GM23338 (cell line): ENCODE data around the gene PRKAB2. TPM values are rescaled to one million over a fixed set of nuclear protein-coding genes. Genes with fewer than 3 reads are reported as not detected.

Experiments
- ATAC-seq: fragments of 200-7000 bp; cut with Tn5 transposase; 3 replicates; pipeline ENCODE4 v1.9.1; 2020
- DNase-seq: peaks from one replicate; pipeline ENCODE4 v3.0.0-alpha.2; 2015; ENCODE audit warnings: low spot score
- H2AFZ ChIP-seq: fragments of 200-600 bp; sonication (generic); 2 replicates; pipeline ENCODE4 v1.8.0; 2016; ENCODE audit warnings: antibody characterized with exemption, mild to moderate bottlenecking, moderate library complexity
- H3F3A ChIP-seq: fragments of 200-600 bp; sonication (generic); replicated peaks from 2 replicates; pipeline ENCODE4 v1.8.0; 2017; ENCODE audit warnings: antibody characterized with exemption, mixed run types, low read depth
- H3K27ac ChIP-seq: fragments of 200-600 bp; sonication (generic); 2 replicates; pipeline ENCODE4 v1.6.1; 2016; ENCODE audit warnings: low read depth
- H3K27me3 ChIP-seq: fragments of 200-600 bp; sonication (generic); 2 replicates; pipeline ENCODE4 v1.8.0; 2016; ENCODE audit warnings: mild to moderate bottlenecking, mixed run types, moderate library complexity; ENCODE audit not compliant: insufficient read depth
- H3K36me3 ChIP-seq: fragments of 200-600 bp; sonication (generic); 2 replicates; pipeline ENCODE4 v1.8.0; 2016; ENCODE audit warnings: mild to moderate bottlenecking; ENCODE audit not compliant: insufficient read depth
- H3K4me1 ChIP-seq: fragments of 200-600 bp; sonication (generic); 2 replicates; pipeline ENCODE4 v1.8.0; 2016; ENCODE audit warnings: mild to moderate bottlenecking, moderate library complexity; ENCODE audit not compliant: insufficient read depth
- H3K4me2 ChIP-seq: fragments of 200-600 bp; sonication (generic); 2 replicates; pipeline ENCODE4 v1.7.1; 2017; ENCODE audit warnings: mixed run types
- H3K4me3 ChIP-seq: fragments of 200-600 bp; sonication (generic); 2 replicates; pipeline ENCODE4 v1.6.1; 2016; ENCODE audit warnings: mixed run types
- H3K79me2 ChIP-seq: fragments of 200-600 bp; sonication (generic); replicated peaks from 2 replicates; pipeline ENCODE4 v1.8.0; 2017; ENCODE audit warnings: mild to moderate bottlenecking; ENCODE audit not compliant: insufficient read depth
- H3K9me2 ChIP-seq: fragments of 200-600 bp; sonication (generic); 2 replicates; pipeline ENCODE4 v1.8.0; 2017; ENCODE audit not compliant: insufficient read depth
- H4K20me1 ChIP-seq: fragments of 200-600 bp; sonication (generic); replicated peaks from 2 replicates; pipeline ENCODE4 v1.8.0; 2017; ENCODE audit warnings: mild to moderate bottlenecking; ENCODE audit not compliant: insufficient read depth
- H3K27ac Mint-ChIP-seq: 2 replicates; pipeline ENCODE4 v1.8.0; 2020; ENCODE audit warnings: inconsistent platforms, mild to moderate bottlenecking, moderate library complexity, mixed read lengths
- H3K27me3 Mint-ChIP-seq: 3 replicates; pipeline ENCODE4 v1.8.0; 2022; ENCODE audit warnings: low read depth, mild to moderate bottlenecking, moderate library complexity, mixed read lengths, inconsistent platforms; ENCODE audit not compliant: insufficient read depth, poor library complexity
- H3K36me3 Mint-ChIP-seq: 3 replicates; pipeline ENCODE4 v1.8.0; 2021; ENCODE audit warnings: low read depth, mild to moderate bottlenecking, inconsistent platforms, moderate library complexity, mixed read lengths
- H3K4me1 Mint-ChIP-seq: 3 replicates; pipeline ENCODE4 v1.8.0; 2020; ENCODE audit warnings: mild to moderate bottlenecking, inconsistent platforms, mixed read lengths
- H3K4me3 Mint-ChIP-seq: 3 replicates; pipeline ENCODE4 v1.8.0; 2021; ENCODE audit warnings: moderate library complexity, mild to moderate bottlenecking, inconsistent platforms, mixed read lengths
- H3K9me3 Mint-ChIP-seq: 3 replicates; pipeline ENCODE4 v1.8.0; 2020; ENCODE audit warnings: moderate library complexity, mild to moderate bottlenecking, inconsistent platforms, mixed read lengths
- CREB1 ChIP-seq: fragments of 250-450 bp; sonication (Bioruptor Pico); IDR thresholded peaks from 2 replicates; pipeline ENCODE4 v1.5.0; 2020; ENCODE audit warnings: low read depth, mild to moderate bottlenecking, moderate library complexity
- EZH2 ChIP-seq: fragments of 200-600 bp; sonication (generic); IDR thresholded peaks from one replicate; pipeline ENCODE4 v1.8.0; 2017; ENCODE audit warnings: antibody characterized with exemption, mild to moderate bottlenecking, low read depth; ENCODE audit not compliant: unreplicated experiment
- EZH2phosphoT487 ChIP-seq: fragments of 200-600 bp; sonication (generic); IDR thresholded peaks from one replicate; pipeline ENCODE4 v1.8.1; 2018; ENCODE audit warnings: antibody characterized with exemption; ENCODE audit not compliant: unreplicated experiment
- JUNB ChIP-seq: IDR thresholded peaks from one replicate; pipeline ENCODE4 v1.6.1; 2016; ENCODE audit warnings: antibody characterized with exemption; ENCODE audit not compliant: unreplicated experiment
- POLR2AphosphoS5 ChIP-seq: IDR thresholded peaks from 2 replicates; pipeline ENCODE4 v1.6.1; 2016; ENCODE audit warnings: antibody characterized with exemption, low read depth
- STAT1 ChIP-seq: IDR thresholded peaks from one replicate; pipeline ENCODE4 v1.6.1; 2016; ENCODE audit warnings: antibody characterized with exemption; ENCODE audit not compliant: unreplicated experiment
- ZNF331 ChIP-seq: fragments of 250-450 bp; sonication (Bioruptor Pico); IDR thresholded peaks from 2 replicates; pipeline ENCODE4 v1.5.0; 2020; ENCODE audit warnings: low read depth, mild to moderate bottlenecking, moderate library complexity
- polyA plus RNA-seq: library from polyadenylated mRNA; unstranded; fragments of >200 nt; fragmentation: Nextera tagmentation; extraction: Ambion mirVana; gene quantifications from 2 replicates; pipeline ENCODE4 v1.2.1, GENCODE V29; 2016
- total RNA-seq: library from RNA; depleted of rRNA; stranded (reverse); fragments of >200 nt; shearing (Covaris generic); gene quantifications from 2 replicates; pipeline ENCODE4 v1.2.3, GENCODE V29; 2014
- TF ChIP-seq, protein P1 (sequence below): IDR thresholded peaks from 2 replicates; pipeline ENCODE4 v1.6.1; 2016; ENCODE audit warnings: antibody characterized with exemption
- TF ChIP-seq, protein P2 (sequence below): IDR thresholded peaks from one replicate; pipeline ENCODE4 v1.6.1; 2018; ENCODE audit warnings: antibody characterized with exemption; ENCODE audit not compliant: unreplicated experiment
- TF ChIP-seq, protein P3 (sequence below), 2 experiments: fragments of 200-600 bp in 1 of 2; sonication (generic) in 1 of 2; conservative IDR thresholded peaks; 2 replicates each; pipeline versions ENCODE4 v1.5.1 to v1.6.1; 2016 to 2017; ENCODE audit warnings: antibody characterized with exemption in 2 of 2, low read depth in 2 of 2, mild to moderate bottlenecking in 2 of 2, moderate library complexity in 1 of 2

The PRKAB2 gene
- total and polyA plus RNA-seq, 2 experiments from 2014 or later: 15.9 to 32.2 TPM

DNA sequence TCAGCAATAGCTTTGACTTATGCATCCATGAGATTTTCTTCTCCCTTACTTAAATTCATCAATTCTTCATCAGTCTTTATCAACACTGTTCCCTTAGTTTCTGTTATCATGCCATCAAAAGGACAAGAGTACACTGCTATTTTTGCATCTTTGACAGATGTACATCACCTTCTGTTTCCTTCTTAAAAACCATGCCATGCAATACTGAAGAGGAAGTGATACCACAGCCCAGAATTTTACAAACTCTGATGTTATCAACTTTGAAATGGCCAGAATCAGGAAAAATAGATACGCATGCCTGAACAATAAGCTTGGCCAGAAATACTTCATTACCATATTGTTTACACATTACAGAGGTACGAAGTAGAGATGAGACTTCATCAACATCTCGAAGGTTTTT, 31.8 kb upstream of the PRKAB2 start (continued):
- no peak for TF ChIP-seq ZNF331
- TF ChIP-seq, protein P1, sequence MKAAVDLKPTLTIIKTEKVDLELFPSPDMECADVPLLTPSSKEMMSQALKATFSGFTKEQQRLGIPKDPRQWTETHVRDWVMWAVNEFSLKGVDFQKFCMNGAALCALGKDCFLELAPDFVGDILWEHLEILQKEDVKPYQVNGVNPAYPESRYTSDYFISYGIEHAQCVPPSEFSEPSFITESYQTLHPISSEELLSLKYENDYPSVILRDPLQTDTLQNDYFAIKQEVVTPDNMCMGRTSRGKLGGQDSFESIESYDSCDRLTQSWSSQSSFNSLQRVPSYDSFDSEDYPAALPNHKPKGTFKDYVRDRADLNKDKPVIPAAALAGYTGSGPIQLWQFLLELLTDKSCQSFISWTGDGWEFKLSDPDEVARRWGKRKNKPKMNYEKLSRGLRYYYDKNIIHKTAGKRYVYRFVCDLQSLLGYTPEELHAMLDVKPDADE: no peak
- no peak for TF ChIP-seq STAT1
- no peak for TF ChIP-seq POLR2AphosphoS5
- no peak for TF ChIP-seq JUNB
- no peak for TF ChIP-seq EZH2
- TF ChIP-seq, protein P2, sequence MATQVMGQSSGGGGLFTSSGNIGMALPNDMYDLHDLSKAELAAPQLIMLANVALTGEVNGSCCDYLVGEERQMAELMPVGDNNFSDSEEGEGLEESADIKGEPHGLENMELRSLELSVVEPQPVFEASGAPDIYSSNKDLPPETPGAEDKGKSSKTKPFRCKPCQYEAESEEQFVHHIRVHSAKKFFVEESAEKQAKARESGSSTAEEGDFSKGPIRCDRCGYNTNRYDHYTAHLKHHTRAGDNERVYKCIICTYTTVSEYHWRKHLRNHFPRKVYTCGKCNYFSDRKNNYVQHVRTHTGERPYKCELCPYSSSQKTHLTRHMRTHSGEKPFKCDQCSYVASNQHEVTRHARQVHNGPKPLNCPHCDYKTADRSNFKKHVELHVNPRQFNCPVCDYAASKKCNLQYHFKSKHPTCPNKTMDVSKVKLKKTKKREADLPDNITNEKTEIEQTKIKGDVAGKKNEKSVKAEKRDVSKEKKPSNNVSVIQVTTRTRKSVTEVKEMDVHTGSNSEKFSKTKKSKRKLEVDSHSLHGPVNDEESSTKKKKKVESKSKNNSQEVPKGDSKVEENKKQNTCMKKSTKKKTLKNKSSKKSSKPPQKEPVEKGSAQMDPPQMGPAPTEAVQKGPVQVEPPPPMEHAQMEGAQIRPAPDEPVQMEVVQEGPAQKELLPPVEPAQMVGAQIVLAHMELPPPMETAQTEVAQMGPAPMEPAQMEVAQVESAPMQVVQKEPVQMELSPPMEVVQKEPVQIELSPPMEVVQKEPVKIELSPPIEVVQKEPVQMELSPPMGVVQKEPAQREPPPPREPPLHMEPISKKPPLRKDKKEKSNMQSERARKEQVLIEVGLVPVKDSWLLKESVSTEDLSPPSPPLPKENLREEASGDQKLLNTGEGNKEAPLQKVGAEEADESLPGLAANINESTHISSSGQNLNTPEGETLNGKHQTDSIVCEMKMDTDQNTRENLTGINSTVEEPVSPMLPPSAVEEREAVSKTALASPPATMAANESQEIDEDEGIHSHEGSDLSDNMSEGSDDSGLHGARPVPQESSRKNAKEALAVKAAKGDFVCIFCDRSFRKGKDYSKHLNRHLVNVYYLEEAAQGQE: no peak
- TF ChIP-seq, protein P3, sequence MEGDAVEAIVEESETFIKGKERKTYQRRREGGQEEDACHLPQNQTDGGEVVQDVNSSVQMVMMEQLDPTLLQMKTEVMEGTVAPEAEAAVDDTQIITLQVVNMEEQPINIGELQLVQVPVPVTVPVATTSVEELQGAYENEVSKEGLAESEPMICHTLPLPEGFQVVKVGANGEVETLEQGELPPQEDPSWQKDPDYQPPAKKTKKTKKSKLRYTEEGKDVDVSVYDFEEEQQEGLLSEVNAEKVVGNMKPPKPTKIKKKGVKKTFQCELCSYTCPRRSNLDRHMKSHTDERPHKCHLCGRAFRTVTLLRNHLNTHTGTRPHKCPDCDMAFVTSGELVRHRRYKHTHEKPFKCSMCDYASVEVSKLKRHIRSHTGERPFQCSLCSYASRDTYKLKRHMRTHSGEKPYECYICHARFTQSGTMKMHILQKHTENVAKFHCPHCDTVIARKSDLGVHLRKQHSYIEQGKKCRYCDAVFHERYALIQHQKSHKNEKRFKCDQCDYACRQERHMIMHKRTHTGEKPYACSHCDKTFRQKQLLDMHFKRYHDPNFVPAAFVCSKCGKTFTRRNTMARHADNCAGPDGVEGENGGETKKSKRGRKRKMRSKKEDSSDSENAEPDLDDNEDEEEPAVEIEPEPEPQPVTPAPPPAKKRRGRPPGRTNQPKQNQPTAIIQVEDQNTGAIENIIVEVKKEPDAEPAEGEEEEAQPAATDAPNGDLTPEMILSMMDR (conservative IDR thresholded peaks at IDR 0.05; ENCODE audit: low read depth in 2 of 2): no peak
- TF ChIP-seq CREB1 (CRISPR knock-in tag): no peak
- TF ChIP-seq EZH2phosphoT487: no peak

DNA sequence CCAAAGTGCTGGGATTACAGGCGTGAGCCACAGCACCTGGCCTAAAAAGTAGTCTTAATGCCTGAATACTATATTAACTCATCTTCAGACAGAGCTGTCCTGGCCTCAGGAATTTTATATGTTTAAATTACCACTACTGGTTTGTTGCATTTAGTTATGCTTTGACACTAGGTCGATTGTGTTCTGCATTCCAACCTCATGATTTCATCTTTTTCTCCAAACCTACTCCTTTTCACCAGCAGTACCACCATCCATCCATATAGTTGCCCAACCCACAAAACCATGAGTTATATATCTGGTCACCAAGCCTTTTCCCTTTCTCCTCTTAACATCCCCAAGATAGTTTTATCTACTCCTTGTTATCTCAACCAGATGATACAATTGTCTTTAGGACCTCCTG, 30.3 kb upstream of the PRKAB2 start:
- Histone ChIP-seq H4K20me1 (no peaks in the 10 kb centered on the region), H3K9me2 (peaks cover 5% of the 10 kb centered on the region; the same call in 1 of the 2 replicates), H3K27ac (no peak overlapping the region), H3K27me3 (no peaks in the 10 kb centered on the region), H2AFZ (no peak overlapping the region), H3K4me2 (no peak overlapping the region), H3K4me1 (no peaks in the 10 kb centered on the region), H3F3A (no peaks in the 10 kb centered on the region), H3K36me3 (no peaks in the 10 kb centered on the region), H3K79me2 (no peaks in the 10 kb centered on the region), H3K4me3 (no peak overlapping the region)
- TF ChIP-seq ZNF331: no peak
- TF ChIP-seq, protein P3 (conservative IDR thresholded peaks at IDR 0.05; ENCODE audit: low read depth in 2 of 2): no peak
- TF ChIP-seq CREB1 (CRISPR knock-in tag): no peak
- H3K27me3 Mint-ChIP-seq: no peaks in the 10 kb centered on the region
- H3K4me3 Mint-ChIP-seq: no peak overlapping the region
- DNase-seq (no peak), ATAC-seq (no peak)
- H3K36me3 Mint-ChIP-seq: no peaks in the 10 kb centered on the region
- H3K27ac Mint-ChIP-seq: no peak overlapping the region
- H3K9me3 Mint-ChIP-seq: no peaks in the 10 kb centered on the region
- H3K4me1 Mint-ChIP-seq: no peaks in the 10 kb centered on the region
